Chondrocyte (in vitro differentiated cells): ENCODE measurements around the gene ATP10A. TPM values are rescaled to one million over a fixed set of nuclear protein-coding genes. Genes with fewer than 3 reads are reported as not detected.

Experiments
- DNase-seq: peaks from one replicate; pipeline ENCODE4 v3.0.0; 2021; ENCODE audit warnings: mixed read lengths, low spot score
- H3K27ac Mint-ChIP-seq: one replicate; pipeline ENCODE4 v1.8.0; 2021; ENCODE audit warnings: mild to moderate bottlenecking, moderate library complexity, mixed read lengths; ENCODE audit not compliant: unreplicated experiment
- H3K27me3 Mint-ChIP-seq: 2 replicates; pipeline ENCODE4 v1.8.0; 2021; ENCODE audit warnings: low read depth, mixed read lengths
- H3K36me3 Mint-ChIP-seq: 2 replicates; pipeline ENCODE4 v1.8.0; 2021; ENCODE audit warnings: low read depth, mixed read lengths
- H3K4me1 Mint-ChIP-seq: 2 replicates; pipeline ENCODE4 v1.8.0; 2021; ENCODE audit warnings: low read depth, mild to moderate bottlenecking, mixed read lengths
- H3K4me3 Mint-ChIP-seq: one replicate; pipeline ENCODE4 v1.8.0; 2021; ENCODE audit warnings: mild to moderate bottlenecking, moderate library complexity, mixed read lengths; ENCODE audit not compliant: unreplicated experiment
- H3K9me3 Mint-ChIP-seq: 2 replicates; pipeline ENCODE4 v1.8.0; 2021; ENCODE audit warnings: low read depth, mixed read lengths
- total RNA-seq: library from RNA; stranded (reverse); gene quantifications from 3 replicates; pipeline ENCODE4 v1.2.1, GENCODE V29; 2021
- TF ChIP-seq, protein P1 (sequence below): fragments of 200-600 bp; sonication (generic); IDR thresholded peaks from 2 replicates; pipeline ENCODE4 v1.5.0; 2021; ENCODE audit warnings: antibody characterized with exemption, mild to moderate bottlenecking, moderate library complexity

The ATP10A gene
- total RNA-seq, 1 donor from 2014 or later: 163 TPM

DNA sequence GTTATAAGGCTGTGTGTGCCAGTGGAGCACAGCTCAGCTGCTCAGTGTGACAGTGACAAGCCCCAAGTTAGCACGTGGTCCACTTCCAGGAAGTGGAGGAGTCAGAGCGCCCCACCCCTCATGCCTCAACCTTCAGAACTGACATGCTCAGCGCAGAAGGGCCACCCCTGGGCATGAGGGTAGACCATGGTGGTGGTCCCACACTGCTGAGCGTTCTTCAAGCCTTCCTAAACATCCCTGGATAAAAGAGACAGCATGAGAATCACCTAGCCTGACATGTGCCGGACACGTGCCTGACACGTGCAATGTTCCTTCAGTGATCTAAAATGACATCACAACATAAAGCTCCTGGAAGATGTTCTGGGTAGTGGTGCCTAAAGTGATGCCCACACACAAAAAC, 16.8 kb downstream of the ATP10A start:
- H3K4me1 Mint-ChIP-seq: peaks cover 95% of the 10 kb centered on the region
- no peak overlapping the region for H3K4me3 Mint-ChIP-seq
- DNase-seq: no peak

DNA sequence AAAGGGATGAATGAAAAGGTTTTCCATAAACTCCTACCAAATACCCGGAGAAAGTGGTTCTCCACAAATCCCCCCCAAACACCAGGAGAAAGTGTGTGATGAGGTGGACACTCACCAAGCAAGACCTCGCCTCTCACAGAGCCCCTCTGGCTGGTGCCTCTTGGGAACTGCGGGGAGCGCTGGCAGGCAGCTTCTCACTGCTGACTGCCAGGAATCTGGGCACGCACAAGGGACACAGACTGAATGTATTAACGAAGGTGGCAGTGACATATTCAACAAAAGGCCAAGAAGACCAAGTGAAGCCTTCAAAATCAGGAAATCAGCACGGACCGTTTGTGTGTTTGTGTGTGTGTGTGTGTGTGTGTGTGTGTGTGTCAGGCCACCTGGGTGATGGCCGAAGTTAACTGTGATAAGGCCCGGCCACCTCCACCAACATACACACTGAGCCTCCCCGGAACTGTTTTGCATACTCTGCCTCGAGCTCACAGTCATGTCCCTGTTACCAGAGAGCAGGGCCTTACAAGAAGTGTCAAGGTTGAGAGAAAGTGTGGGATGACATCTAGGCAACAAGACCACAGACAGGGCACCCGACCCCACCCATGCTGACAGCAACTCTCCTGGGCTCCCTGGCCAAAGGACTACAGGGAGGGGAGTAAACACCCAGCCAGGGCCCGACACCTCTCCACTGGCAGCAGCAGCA, 18.0 kb downstream of the ATP10A start:
- Mint-ChIP-seq H3K4me3 (no peak overlapping the region), H3K36me3 (peaks cover 17% of the 10 kb centered on the region), H3K4me1 (peaks cover 93% of the 10 kb centered on the region), H3K9me3 (no peaks in the 10 kb centered on the region), H3K27me3 (no peaks in the 10 kb centered on the region), H3K27ac (peak overlapping the region; percentile 92)
- no peak for DNase-seq
- TF ChIP-seq, protein P1, sequence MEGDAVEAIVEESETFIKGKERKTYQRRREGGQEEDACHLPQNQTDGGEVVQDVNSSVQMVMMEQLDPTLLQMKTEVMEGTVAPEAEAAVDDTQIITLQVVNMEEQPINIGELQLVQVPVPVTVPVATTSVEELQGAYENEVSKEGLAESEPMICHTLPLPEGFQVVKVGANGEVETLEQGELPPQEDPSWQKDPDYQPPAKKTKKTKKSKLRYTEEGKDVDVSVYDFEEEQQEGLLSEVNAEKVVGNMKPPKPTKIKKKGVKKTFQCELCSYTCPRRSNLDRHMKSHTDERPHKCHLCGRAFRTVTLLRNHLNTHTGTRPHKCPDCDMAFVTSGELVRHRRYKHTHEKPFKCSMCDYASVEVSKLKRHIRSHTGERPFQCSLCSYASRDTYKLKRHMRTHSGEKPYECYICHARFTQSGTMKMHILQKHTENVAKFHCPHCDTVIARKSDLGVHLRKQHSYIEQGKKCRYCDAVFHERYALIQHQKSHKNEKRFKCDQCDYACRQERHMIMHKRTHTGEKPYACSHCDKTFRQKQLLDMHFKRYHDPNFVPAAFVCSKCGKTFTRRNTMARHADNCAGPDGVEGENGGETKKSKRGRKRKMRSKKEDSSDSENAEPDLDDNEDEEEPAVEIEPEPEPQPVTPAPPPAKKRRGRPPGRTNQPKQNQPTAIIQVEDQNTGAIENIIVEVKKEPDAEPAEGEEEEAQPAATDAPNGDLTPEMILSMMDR: no peak

More for the DNA sequence above, 16.8 kb downstream of the ATP10A start:
- TF ChIP-seq, protein P1: no peak
- peaks cover 11% of the 10 kb centered on the region for H3K36me3 Mint-ChIP-seq
- no peaks in the 10 kb centered on the region for H3K9me3 Mint-ChIP-seq
- H3K27me3 Mint-ChIP-seq: no peaks in the 10 kb centered on the region
- peak overlapping the region; percentile 92 for H3K27ac Mint-ChIP-seq

DNA sequence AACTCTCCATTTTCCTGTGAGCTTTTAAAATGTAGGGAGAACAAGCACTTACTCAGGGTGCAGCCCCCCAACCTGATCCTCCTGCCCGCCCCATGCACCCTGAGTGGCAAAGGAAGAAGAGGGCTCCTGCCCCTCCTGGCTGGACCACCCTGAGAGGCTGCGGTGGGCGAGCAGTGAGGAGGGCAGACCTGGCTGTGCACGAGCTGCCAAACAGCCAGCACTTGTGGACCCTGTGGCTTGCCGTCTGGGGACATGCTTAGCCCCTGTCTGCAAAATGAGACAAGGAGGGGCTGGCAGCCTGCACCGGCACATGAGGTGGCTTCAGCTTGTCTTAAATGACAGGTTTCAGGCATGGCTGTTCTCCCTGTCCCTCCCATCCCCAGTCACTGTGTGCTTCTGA, 18.6 kb downstream of the ATP10A start:
- Mint-ChIP-seq H3K36me3 (peaks cover 18% of the 10 kb centered on the region), H3K4me1 (peaks cover 93% of the 10 kb centered on the region), H3K4me3 (no peak overlapping the region), H3K27ac (peak overlapping the region; percentile 92), H3K27me3 (no peaks in the 10 kb centered on the region), H3K9me3 (no peaks in the 10 kb centered on the region)
- DNase-seq: peak; percentile 89
- TF ChIP-seq, protein P1: no peak

DNA sequence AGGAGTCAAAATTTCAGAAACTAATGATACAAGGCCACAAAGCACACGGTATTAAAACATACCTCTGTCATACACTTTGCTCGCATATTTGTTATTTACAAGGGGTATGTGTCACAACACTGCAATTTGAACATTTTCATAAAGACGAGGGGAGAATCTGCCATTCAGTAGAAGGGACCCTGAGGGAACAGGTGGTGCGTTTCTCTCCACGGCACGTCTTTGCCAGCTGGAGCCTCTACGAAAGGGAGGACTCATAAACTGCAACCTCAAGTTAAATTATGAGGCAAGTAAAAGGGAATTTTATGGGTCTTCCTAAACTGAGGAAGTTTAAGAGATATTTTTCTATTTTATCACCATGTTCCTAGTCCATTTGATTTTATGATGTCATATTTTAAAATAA, 19.1 kb downstream of the ATP10A start:
- no peak for DNase-seq
- TF ChIP-seq, protein P1: no peak
- Mint-ChIP-seq H3K4me1 (peaks cover 93% of the 10 kb centered on the region), H3K36me3 (peaks cover 18% of the 10 kb centered on the region), H3K27ac (peak overlapping the region; percentile 90), H3K4me3 (peak overlapping the region; percentile 52), H3K9me3 (no peaks in the 10 kb centered on the region), H3K27me3 (no peaks in the 10 kb centered on the region)

DNA sequence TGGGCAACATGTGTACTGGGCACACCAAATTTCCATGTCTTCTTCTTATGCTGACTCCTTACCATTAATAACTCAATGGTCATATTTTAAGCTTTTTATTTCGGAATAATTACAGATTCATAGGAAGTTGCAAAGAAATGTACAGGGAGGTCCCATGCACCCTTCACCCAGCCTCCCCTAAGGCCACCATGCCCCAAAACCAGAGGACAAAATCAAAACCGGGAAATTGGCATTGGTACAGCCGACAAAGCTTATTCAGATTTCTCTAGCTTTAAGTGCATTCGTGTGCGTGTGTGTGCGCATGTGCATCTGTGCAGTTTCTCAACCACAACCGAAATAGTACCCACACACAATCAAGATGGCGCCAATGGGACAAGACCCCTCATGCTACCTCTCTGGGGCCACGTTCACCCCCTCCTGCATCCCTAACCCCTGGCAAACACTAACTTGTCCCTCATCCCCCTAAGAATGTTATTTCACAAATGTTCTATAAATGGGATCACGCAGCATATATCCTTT, 23.4 kb downstream of the ATP10A start:
- H3K27me3 Mint-ChIP-seq: no peaks in the 10 kb centered on the region
- H3K4me1 Mint-ChIP-seq: peaks cover 84% of the 10 kb centered on the region
- no peak overlapping the region for H3K4me3 Mint-ChIP-seq
- peak overlapping the region; percentile 63 for H3K27ac Mint-ChIP-seq
- peaks cover 2% of the 10 kb centered on the region for H3K9me3 Mint-ChIP-seq
- DNase-seq: no peak
- H3K36me3 Mint-ChIP-seq: peaks cover 19% of the 10 kb centered on the region
- TF ChIP-seq, protein P1: no peak
